ENCODE measurements around the gene CCDC142. TPM values are rescaled to one million over a fixed set of nuclear protein-coding genes. Genes with fewer than 3 reads are reported as not detected.

CCDC142 gene
- total and polyA plus RNA-seq, 2 experiments from 2014 or later, result 5.1 to 12.3 TPM

GRCh38 chr2:74499267-74499939 lies 16.6 kb upstream of the CCDC142 start, which contains the start of gene LBX2:
Gene LBX2 (minus strand): TSS chr2:74499603. CDS start chr2:74499537, 66 bp downstream.
- H2AFZ ChIP-seq, result peak within 1 kb of the TSS; percentile 98
- ATAC-seq, result peak; percentile 7
- peaks cover 50% of the 10 kb centered on the region for H3K4me1 Mint-ChIP-seq
- no peaks in the 10 kb centered on the region for H3K36me3 ChIP-seq (ENCODE audit: insufficient read depth)
- H3K4me1 ChIP-seq (ENCODE audit: insufficient read depth), result peaks cover 49% of the 10 kb centered on the region
- peak within 1 kb of the TSS; percentile 69 for H3K4me3 ChIP-seq
- peaks cover 9% of the 10 kb centered on the region; the same call in 1 of the 2 replicates for H4K20me1 ChIP-seq (replicated peaks; ENCODE audit: insufficient read depth)
- no peak within 1 kb of the TSS for H3K27ac ChIP-seq (ENCODE audit: low read depth)
- H3K4me2 ChIP-seq, result peak within 1 kb of the TSS; percentile 95
- H3K36me3 Mint-ChIP-seq (ENCODE audit: low read depth), result peaks cover 5% of the 10 kb centered on the region
- peaks cover 100% of the 10 kb centered on the region for H3K27me3 ChIP-seq (ENCODE audit: insufficient read depth)
- H3K27ac Mint-ChIP-seq, result no peak within 1 kb of the TSS
- no peaks in the 10 kb centered on the region for H3K79me2 ChIP-seq (replicated peaks; ENCODE audit: insufficient read depth)
- H3K9me3 Mint-ChIP-seq, result no peaks in the 10 kb centered on the region
- TF ChIP-seq ZNF331 (CRISPR knock-in tag; IDR thresholded peaks at IDR 0.05; ENCODE audit: low read depth) (no peak), EZH2phosphoT487 (IDR thresholded peaks at IDR 0.05; ENCODE audit: unreplicated experiment) (peak; percentile 47), EZH2 (IDR thresholded peaks at IDR 0.05; ENCODE audit: low read depth, unreplicated experiment) (peak; percentile 62), ZNF462 (CRISPR knock-in tag; IDR thresholded peaks at IDR 0.05) (no peak)
- peaks cover 42% of the 10 kb centered on the region for H3F3A ChIP-seq (replicated peaks; ENCODE audit: low read depth)
- H3K4me3 Mint-ChIP-seq, result peak within 1 kb of the TSS; percentile 77
- peak; percentile 57 for DNase-seq (ENCODE audit: low spot score)
- H3K9me2 ChIP-seq (ENCODE audit: insufficient read depth), result no peaks in the 10 kb centered on the region
- peaks cover 93% of the 10 kb centered on the region for H3K27me3 Mint-ChIP-seq (ENCODE audit: insufficient read depth, low read depth, poor library complexity)

All from GM23338 (cell line).